ENCODE measurements around the gene HEATR9.
A peak's percentile ranks its signal among the peaks of the same experiment; 100 is the strongest.

HEATR9 gene

GRCh38 chr17:35894206-35894605, 25.5 kb upstream of the HEATR9 start:
- DNase-seq = no peak

- DNase-seq = no peak
Observed at GRCh38 chr17:35893751-35894150, 25.1 kb upstream of the HEATR9 start.

- peak; percentile 41 for DNase-seq
Observed at GRCh38 chr17:35892091-35893035, 23.7 kb upstream of the HEATR9 start.

GRCh38 chr17:35891269-35891668, 22.6 kb upstream of the HEATR9 start:
- no peak for DNase-seq

GRCh38 chr17:35890774-35891155, 22.1 kb upstream of the HEATR9 start:
- DNase-seq = no peak

GRCh38 chr17:35889818-35890773, 21.4 kb upstream of the HEATR9 start:
- DNase-seq = no peak

- no peak for DNase-seq
Observed at GRCh38 chr17:35889241-35889640, 20.6 kb upstream of the HEATR9 start.

GRCh38 chr17:35879773-35880654, 11.3 kb upstream of the HEATR9 start, which contains the start of gene CCL5:
TSS of gene CCL5 (minus strand) at chr17:35880360.
- DNase-seq = no peak

GRCh38 chr17:35878361-35878760, 9.7 kb upstream of the HEATR9 start:
- DNase-seq = no peak

- no peak for DNase-seq
Observed at GRCh38 chr17:35877345-35878029, 8.8 kb upstream of the HEATR9 start.

GRCh38 chr17:35876534-35876933, 7.8 kb upstream of the HEATR9 start:
- DNase-seq = no peak

- no peak for DNase-seq
Observed at GRCh38 chr17:35875800-35876139, 7.1 kb upstream of the HEATR9 start.

- DNase-seq = no peak
Observed at GRCh38 chr17:35875072-35875799, 6.5 kb upstream of the HEATR9 start.

GRCh38 chr17:35872196-35872980, 3.7 kb upstream of the HEATR9 start:
- DNase-seq = no peak

- no peak for DNase-seq
Observed at GRCh38 chr17:35870906-35871819, 2.5 kb upstream of the HEATR9 start.

GRCh38 chr17:35867574-35867973, 1.1 kb downstream of the HEATR9 start:
- DNase-seq = no peak

- DNase-seq = no peak
Observed at GRCh38 chr17:35866341-35866950, 2.2 kb downstream of the HEATR9 start.

GRCh38 chr17:35865412-35866340, 3.0 kb downstream of the HEATR9 start:
- no peak for DNase-seq

Measured in stimulated activated CD4-positive, alpha-beta T cell treated with anti-CD3 and anti-CD28 coated beads, Interleukin-12 subunit alpha, Interleukin-12 subunit beta, amount 100 ng/mL, for 4 hours (primary cell).